Measurements from ENCODE around the gene STARD7. TPM values are rescaled to one million over a fixed set of nuclear protein-coding genes. Genes with fewer than 3 reads are reported as not detected.

STARD7 gene
- total and polyA plus RNA-seq, 4 donors: 42.9 to 120 (median 59.7) TPM

- 72% methylated on average over 9 of the region's 9 CpGs for WGBS
- Histone ChIP-seq H3K4me3 (ENCODE audit: low read depth in 1 of 3, low read length in 3 of 3) (no peak overlapping the region), H3K9me3 (ENCODE audit: control insufficient read depth in 4 of 4, low read length in 3 of 4) (no peaks in the 10 kb centered on the region), H3K9ac (ENCODE audit: low read depth in 1 of 2, low read length in 2 of 2) (no peak overlapping the region), H3K36me3 (ENCODE audit: control insufficient read depth in 4 of 4, insufficient read depth in 3 of 4, low read depth in 1 of 4, low read length in 3 of 4) (no peaks in the 10 kb centered on the region), H3K27me3 (ENCODE audit: control insufficient read depth in 4 of 4, insufficient read depth in 4 of 4, low read length in 3 of 4) (no peaks in the 10 kb centered on the region), H3K27ac (ENCODE audit: low read depth in 1 of 2, low read length in 2 of 2) (peak overlapping the region; percentile 15 to 58), H3K4me1 (ENCODE audit: control insufficient read depth in 4 of 4, insufficient read depth in 4 of 4, low read length in 3 of 4) (peaks cover 18 to 78% (median 72%) of the 10 kb centered on the region in 4 donors)
- TF ChIP-seq TAF1 (conservative IDR thresholded peaks at IDR 0.05) (no peak), CTCF (IDR thresholded peaks at IDR 0.05; ENCODE audit: low read depth, low read length, missing input control) (no peak), HNF4A (conservative IDR thresholded peaks at IDR 0.05) (no peak), MAX (IDR thresholded peaks at IDR 0.05) (no peak), HNF4G (IDR thresholded peaks at IDR 0.05) (no peak), EGR1 (IDR thresholded peaks at IDR 0.05; ENCODE audit: low read depth in 2 of 2) (no peak), RXRA (IDR thresholded peaks at IDR 0.05) (no peak), ATF3 (IDR thresholded peaks at IDR 0.05) (no peak), NR2F2 (IDR thresholded peaks at IDR 0.05) (no peak), REST (IDR thresholded peaks at IDR 0.05) (no peak), FOXA1 (IDR thresholded peaks at IDR 0.05) (no peak), JUND (IDR thresholded peaks at IDR 0.05) (no peak), FOXA2 (IDR thresholded peaks at IDR 0.05) (no peak)
- no peak for DNase-seq (ENCODE audit: low spot score)
Measured at GRCh38 chr2:96203130-96204028, 5.2 kb downstream of the STARD7 start.

GRCh38 chr2:96202152-96202854 lies 6.3 kb downstream of the STARD7 start:
- Histone ChIP-seq H3K9ac (ENCODE audit: low read depth in 1 of 2, low read length in 2 of 2) (no peak overlapping the region), H3K27me3 (ENCODE audit: control insufficient read depth in 4 of 4, insufficient read depth in 4 of 4, low read length in 3 of 4) (no peaks in the 10 kb centered on the region), H3K36me3 (ENCODE audit: control insufficient read depth in 4 of 4, insufficient read depth in 3 of 4, low read depth in 1 of 4, low read length in 3 of 4) (no peaks in the 10 kb centered on the region), H3K9me3 (ENCODE audit: control insufficient read depth in 4 of 4, low read length in 3 of 4) (no peaks in the 10 kb centered on the region), H3K4me3 (ENCODE audit: low read depth in 1 of 3, low read length in 3 of 3) (no peak overlapping the region), H3K27ac (ENCODE audit: low read depth in 1 of 2, low read length in 2 of 2) (peak overlapping the region; percentile 25 to 31), H3K4me1 (ENCODE audit: control insufficient read depth in 4 of 4, insufficient read depth in 4 of 4, low read length in 3 of 4) (peaks cover 18 to 75% (median 70%) of the 10 kb centered on the region in 4 donors)
- no peak for DNase-seq (ENCODE audit: low spot score)
- WGBS: 72% methylated on average over 4 of the region's 4 CpGs
- TF ChIP-seq RAD21 (IDR thresholded peaks at IDR 0.05): no peak
- no peak for TF ChIP-seq HNF4G (IDR thresholded peaks at IDR 0.05)
- TF ChIP-seq NR2F2 (IDR thresholded peaks at IDR 0.05): no peak
- no peak for TF ChIP-seq REST (IDR thresholded peaks at IDR 0.05)
- TF ChIP-seq FOXA2 (IDR thresholded peaks at IDR 0.05): peak; percentile 17
- TF ChIP-seq YY1 (IDR thresholded peaks at IDR 0.05): no peak
- no peak for TF ChIP-seq RXRA (IDR thresholded peaks at IDR 0.05)
- TF ChIP-seq TAF1 (conservative IDR thresholded peaks at IDR 0.05): no peak
- TF ChIP-seq CTCF (IDR thresholded peaks at IDR 0.05; ENCODE audit: low read depth, low read length, missing input control): no peak
- TF ChIP-seq SP1 (IDR thresholded peaks at IDR 0.05): no peak
- TF ChIP-seq EGR1 (IDR thresholded peaks at IDR 0.05; ENCODE audit: low read depth in 2 of 2): no peak
- peak in 1 of 2 donors; percentile 52 for TF ChIP-seq JUND (IDR thresholded peaks at IDR 0.05)
- no peak for TF ChIP-seq ATF3 (IDR thresholded peaks at IDR 0.05)
- peak; percentile 64 to 74 for TF ChIP-seq HNF4A (conservative IDR thresholded peaks at IDR 0.05)

Measured in liver (tissue), 9 donors.